RWPE2 (cell line): ENCODE measurements around the gene MAST2.

Experiments
- ATAC-seq: fragments of 200-7000 bp; cut with Tn5 transposase; 3 replicates; pipeline ENCODE4 v1.9.1; 2021; ENCODE audit warnings: low read depth
- DNase-seq: peaks from one replicate; pipeline ENCODE4 v3.0.0-alpha.2; 2020; ENCODE audit warnings: low spot score
- H3K27ac ChIP-seq: fragments of 450-650 bp; 2 replicates; pipeline ENCODE4 v1.5.1; 2017; ENCODE audit warnings: mild to moderate bottlenecking; ENCODE audit not compliant: poor library complexity, severe bottlenecking
- H3K27me3 ChIP-seq: fragments of 250-450 bp; sonication (Bioruptor Pico); 2 replicates; pipeline ENCODE4 v1.5.1; 2021; ENCODE audit warnings: mild to moderate bottlenecking, moderate library complexity; ENCODE audit not compliant: insufficient read depth, poor library complexity, severe bottlenecking
- H3K36me3 ChIP-seq: fragments of 250-450 bp; sonication (Bioruptor Pico); 2 replicates; pipeline ENCODE4 v1.5.1; 2020; ENCODE audit warnings: low read depth, mild to moderate bottlenecking, moderate library complexity
- H3K4me1 ChIP-seq: fragments of 250-450 bp; sonication (Bioruptor Pico); 2 replicates; pipeline ENCODE4 v1.5.1; 2021; ENCODE audit warnings: mild to moderate bottlenecking, moderate library complexity; ENCODE audit not compliant: insufficient read depth, poor library complexity, severe bottlenecking
- H3K4me3 ChIP-seq: fragments of 250-450 bp; sonication (Bioruptor Pico); 2 replicates; pipeline ENCODE4 v1.5.1; 2021; ENCODE audit warnings: mild to moderate bottlenecking, moderate library complexity; ENCODE audit not compliant: severe bottlenecking
- H3K9me3 ChIP-seq: fragments of 250-450 bp; sonication (Bioruptor Pico); 2 replicates; pipeline ENCODE4 v1.5.1; 2021; ENCODE audit warnings: mild to moderate bottlenecking, moderate library complexity; ENCODE audit not compliant: severe bottlenecking
- CTCF ChIP-seq: fragments of 450-650 bp; IDR thresholded peaks from one replicate; pipeline ENCODE4 v1.5.1; 2017; ENCODE audit warnings: mild to moderate bottlenecking, moderate library complexity; ENCODE audit not compliant: poor library complexity, severe bottlenecking

The MAST2 gene

GRCh38 chr1:45952072-45952471 is 148.7 kb downstream of the MAST2 start:
- H3K9me3 ChIP-seq: no peaks in the 10 kb centered on the region
- ATAC-seq: peak; percentile 91
- TF ChIP-seq CTCF: no peak
- H3K27ac ChIP-seq: peak overlapping the region; percentile 38
- no peaks in the 10 kb centered on the region for H3K36me3 ChIP-seq
- H3K4me1 ChIP-seq: peaks cover 33% of the 10 kb centered on the region
- DNase-seq: no peak
- no peaks in the 10 kb centered on the region for H3K27me3 ChIP-seq
- no peak overlapping the region for H3K4me3 ChIP-seq

- TF ChIP-seq CTCF: no peak
- Histone ChIP-seq H3K9me3 (no peaks in the 10 kb centered on the region), H3K36me3 (no peaks in the 10 kb centered on the region), H3K27ac (peak overlapping the region; percentile 58), H3K4me3 (no peak overlapping the region), H3K27me3 (no peaks in the 10 kb centered on the region), H3K4me1 (peaks cover 33% of the 10 kb centered on the region)
- DNase-seq (no peak), ATAC-seq (peak; percentile 76)
Observed at GRCh38 chr1:45953934-45954847, 150.8 kb downstream of the MAST2 start.

- H3K27me3 ChIP-seq: no peaks in the 10 kb centered on the region
- no peak overlapping the region for H3K4me3 ChIP-seq
- H3K4me1 ChIP-seq: peaks cover 18% of the 10 kb centered on the region
- peaks cover 3% of the 10 kb centered on the region; the same call in 1 of the 2 replicates for H3K36me3 ChIP-seq
- no peak overlapping the region for H3K27ac ChIP-seq
- TF ChIP-seq CTCF: no peak
- no peak for ATAC-seq
- no peak for DNase-seq
- H3K9me3 ChIP-seq: no peaks in the 10 kb centered on the region
Observed at GRCh38 chr1:45957684-45958083, 154.3 kb downstream of the MAST2 start.

GRCh38 chr1:45958317-45958716 is 154.9 kb downstream of the MAST2 start:
- no peak overlapping the region for H3K27ac ChIP-seq
- no peaks in the 10 kb centered on the region for H3K9me3 ChIP-seq
- no peak overlapping the region for H3K4me3 ChIP-seq
- no peak for TF ChIP-seq CTCF
- no peaks in the 10 kb centered on the region for H3K27me3 ChIP-seq
- peaks cover 3% of the 10 kb centered on the region; the same call in 1 of the 2 replicates for H3K36me3 ChIP-seq
- ATAC-seq (no peak), DNase-seq (no peak)
- H3K4me1 ChIP-seq: peaks cover 16% of the 10 kb centered on the region
